ENCODE results near the gene FNDC3A. TPM values are rescaled to one million over a fixed set of nuclear protein-coding genes. Genes with fewer than 3 reads are reported as not detected.

Gene FNDC3A
- total and polyA plus RNA-seq, 9 donors = 26.4 to 46.0 (median 37.9) TPM

GRCh38 chr13:49220856-49221589 lies 245.3 kb downstream of the FNDC3A start:
- H3K27ac ChIP-seq (ENCODE audit: low read length) = no peak overlapping the region
- peaks cover 75% of the 10 kb centered on the region for H3K27me3 ChIP-seq (ENCODE audit: control insufficient read depth, insufficient read depth, low read length)
- no peak overlapping the region for H3K4me3 ChIP-seq (ENCODE audit: low read length)
- WGBS (ENCODE audit: insufficient coverage) = under 1% methylated on average over 65 of the region's 73 CpGs
- no peaks in the 10 kb centered on the region for H3K9me3 ChIP-seq (replicated peaks; ENCODE audit: control insufficient read depth, low read depth, low read length)
- no peak for DNase-seq
- H3K36me3 ChIP-seq (ENCODE audit: control insufficient read depth, insufficient read depth, low read length) = no peaks in the 10 kb centered on the region
- peaks cover 15% of the 10 kb centered on the region for H3K4me1 ChIP-seq (ENCODE audit: control insufficient read depth, insufficient read depth, low read length)

- Histone ChIP-seq H3K36me3 (ENCODE audit: control insufficient read depth, insufficient read depth, low read length) (no peaks in the 10 kb centered on the region), H3K27ac (ENCODE audit: low read length) (no peak overlapping the region), H3K4me1 (ENCODE audit: control insufficient read depth, insufficient read depth, low read length) (peaks cover 15% of the 10 kb centered on the region), H3K9me3 (replicated peaks; ENCODE audit: control insufficient read depth, low read depth, low read length) (no peaks in the 10 kb centered on the region), H3K27me3 (ENCODE audit: control insufficient read depth, insufficient read depth, low read length) (peaks cover 72% of the 10 kb centered on the region), H3K4me3 (ENCODE audit: low read length) (no peak overlapping the region)
- WGBS (ENCODE audit: insufficient coverage) = 54% methylated on average over 3 of the region's 4 CpGs
- no peak for DNase-seq
Measured at GRCh38 chr13:49221590-49221965, 245.9 kb downstream of the FNDC3A start.

GRCh38 chr13:49225223-49226042 lies 249.7 kb downstream of the FNDC3A start:
- no CpG with 5 or more reads among the region's 5 CpGs for WGBS (ENCODE audit: insufficient coverage)
- Histone ChIP-seq H3K27ac (ENCODE audit: low read length) (no peak overlapping the region), H3K27me3 (ENCODE audit: control insufficient read depth, insufficient read depth, low read length) (peaks cover 39% of the 10 kb centered on the region)

GRCh38 chr13:49226613-49227012 lies 250.9 kb downstream of the FNDC3A start:
- Histone ChIP-seq H3K9me3 (replicated peaks; ENCODE audit: control insufficient read depth, low read depth, low read length) (no peaks in the 10 kb centered on the region), H3K36me3 (ENCODE audit: control insufficient read depth, insufficient read depth, low read length) (no peaks in the 10 kb centered on the region), H3K4me1 (ENCODE audit: control insufficient read depth, insufficient read depth, low read length) (no peaks in the 10 kb centered on the region), H3K27ac (ENCODE audit: low read length) (no peak overlapping the region), H3K4me3 (ENCODE audit: low read length) (no peak overlapping the region), H3K27me3 (ENCODE audit: control insufficient read depth, insufficient read depth, low read length) (peaks cover 27% of the 10 kb centered on the region)
- no CpG with 5 or more reads among the region's 5 CpGs for WGBS (ENCODE audit: insufficient coverage)
- DNase-seq = no peak

More at GRCh38 chr13:49225223-49226042, 249.7 kb downstream of the FNDC3A start:
- H3K4me3 ChIP-seq (ENCODE audit: low read length) = no peak overlapping the region
- no peak for DNase-seq
- H3K36me3 ChIP-seq (ENCODE audit: control insufficient read depth, insufficient read depth, low read length) = no peaks in the 10 kb centered on the region
- H3K9me3 ChIP-seq (replicated peaks; ENCODE audit: control insufficient read depth, low read depth, low read length) = no peaks in the 10 kb centered on the region
- H3K4me1 ChIP-seq (ENCODE audit: control insufficient read depth, insufficient read depth, low read length) = peaks cover 7% of the 10 kb centered on the region

- Histone ChIP-seq H3K4me3 (ENCODE audit: low read length) (no peak overlapping the region), H3K36me3 (ENCODE audit: control insufficient read depth, insufficient read depth, low read length) (no peaks in the 10 kb centered on the region), H3K4me1 (ENCODE audit: control insufficient read depth, insufficient read depth, low read length) (no peaks in the 10 kb centered on the region), H3K27ac (ENCODE audit: low read length) (no peak overlapping the region), H3K27me3 (ENCODE audit: control insufficient read depth, insufficient read depth, low read length) (no peaks in the 10 kb centered on the region), H3K9me3 (replicated peaks; ENCODE audit: control insufficient read depth, low read depth, low read length) (no peaks in the 10 kb centered on the region)
- no peak for DNase-seq
- WGBS (ENCODE audit: insufficient coverage) = 60% methylated on average over 1 of the region's 3 CpGs
Measured at GRCh38 chr13:49234741-49235140, 259.0 kb downstream of the FNDC3A start.

GRCh38 chr13:49235856-49236431 lies 260.2 kb downstream of the FNDC3A start:
- no CpG with 5 or more reads among the region's 6 CpGs for WGBS (ENCODE audit: insufficient coverage)
- Histone ChIP-seq H3K4me1 (ENCODE audit: control insufficient read depth, insufficient read depth, low read length) (no peaks in the 10 kb centered on the region), H3K4me3 (ENCODE audit: low read length) (no peak overlapping the region), H3K27me3 (ENCODE audit: control insufficient read depth, insufficient read depth, low read length) (no peaks in the 10 kb centered on the region), H3K9me3 (replicated peaks; ENCODE audit: control insufficient read depth, low read depth, low read length) (no peaks in the 10 kb centered on the region), H3K36me3 (ENCODE audit: control insufficient read depth, insufficient read depth, low read length) (no peaks in the 10 kb centered on the region), H3K27ac (ENCODE audit: low read length) (no peak overlapping the region)
- DNase-seq = no peak

GRCh38 chr13:49238621-49239020 lies 262.9 kb downstream of the FNDC3A start:
- DNase-seq = no peak
- no CpG with 5 or more reads among the region's 2 CpGs for WGBS (ENCODE audit: insufficient coverage)
- no peaks in the 10 kb centered on the region for H3K36me3 ChIP-seq (ENCODE audit: control insufficient read depth, insufficient read depth, low read length)
- H3K27me3 ChIP-seq (ENCODE audit: control insufficient read depth, insufficient read depth, low read length) = no peaks in the 10 kb centered on the region
- no peak overlapping the region for H3K27ac ChIP-seq (ENCODE audit: low read length)
- H3K9me3 ChIP-seq (replicated peaks; ENCODE audit: control insufficient read depth, low read depth, low read length) = no peaks in the 10 kb centered on the region
- H3K4me1 ChIP-seq (ENCODE audit: control insufficient read depth, insufficient read depth, low read length) = no peaks in the 10 kb centered on the region
- H3K4me3 ChIP-seq (ENCODE audit: low read length) = no peak overlapping the region

- Histone ChIP-seq H3K36me3 (ENCODE audit: control insufficient read depth, insufficient read depth, low read length) (no peaks in the 10 kb centered on the region), H3K4me3 (ENCODE audit: low read length) (no peak overlapping the region), H3K27ac (ENCODE audit: low read length) (no peak overlapping the region), H3K4me1 (ENCODE audit: control insufficient read depth, insufficient read depth, low read length) (no peaks in the 10 kb centered on the region), H3K27me3 (ENCODE audit: control insufficient read depth, insufficient read depth, low read length) (no peaks in the 10 kb centered on the region), H3K9me3 (replicated peaks; ENCODE audit: control insufficient read depth, low read depth, low read length) (no peaks in the 10 kb centered on the region)
- DNase-seq = no peak
- WGBS (ENCODE audit: insufficient coverage) = 57% methylated on average over 1 of the region's 4 CpGs
Measured at GRCh38 chr13:49240017-49240416, 264.3 kb downstream of the FNDC3A start.

GRCh38 chr13:49241296-49241695 lies 265.6 kb downstream of the FNDC3A start:
- Histone ChIP-seq H3K9me3 (replicated peaks; ENCODE audit: control insufficient read depth, low read depth, low read length) (no peaks in the 10 kb centered on the region), H3K27ac (ENCODE audit: low read length) (no peak overlapping the region), H3K36me3 (ENCODE audit: control insufficient read depth, insufficient read depth, low read length) (no peaks in the 10 kb centered on the region), H3K27me3 (ENCODE audit: control insufficient read depth, insufficient read depth, low read length) (no peaks in the 10 kb centered on the region), H3K4me3 (ENCODE audit: low read length) (no peak overlapping the region), H3K4me1 (ENCODE audit: control insufficient read depth, insufficient read depth, low read length) (no peaks in the 10 kb centered on the region)
- no peak for DNase-seq
- WGBS (ENCODE audit: insufficient coverage) = 75% methylated on average over 6 of the region's 7 CpGs

- H3K27me3 ChIP-seq (ENCODE audit: control insufficient read depth, insufficient read depth, low read length) = no peaks in the 10 kb centered on the region
Measured at GRCh38 chr13:49245101-49245500, 269.4 kb downstream of the FNDC3A start.

More at GRCh38 chr13:49245101-49245500, 269.4 kb downstream of the FNDC3A start:
- Histone ChIP-seq H3K36me3 (ENCODE audit: control insufficient read depth, insufficient read depth, low read length) (peaks cover 6% of the 10 kb centered on the region), H3K9me3 (replicated peaks; ENCODE audit: control insufficient read depth, low read depth, low read length) (no peaks in the 10 kb centered on the region), H3K4me1 (ENCODE audit: control insufficient read depth, insufficient read depth, low read length) (no peaks in the 10 kb centered on the region), H3K4me3 (ENCODE audit: low read length) (no peak overlapping the region), H3K27ac (ENCODE audit: low read length) (no peak overlapping the region)
- DNase-seq = no peak

All from muscle of leg (tissue), 11 donors.